Activated B cell treated with CpG ODN at 0.5 μM for 24 hours (primary cell): ENCODE measurements around the gene KHK. TPM values are rescaled to one million over a fixed set of nuclear protein-coding genes. Genes with fewer than 3 reads are reported as not detected.

ENCODE experiments used
- ATAC-seq: fragments of 200-7000 bp; cut with Tn5 transposase; one replicate; pipeline ENCODE4 v1.10.0; 2021; ENCODE audit warnings: low read depth, mild to moderate bottlenecking, moderate library complexity
- CTCF ChIA-PET: fragments of 350-600 bp; sonication (Branson Sonifier 250); formaldehyde crosslinking; loops from one replicate; lab custom pipeline; 2021; ENCODE audit warnings: antibody characterized with exemption; lab: Charles Lee
- POLR2A ChIA-PET: fragments of 350-600 bp; sonication (Branson Sonifier 250); formaldehyde crosslinking; loops from one replicate; lab custom pipeline; 2021; ENCODE audit warnings: antibody characterized with exemption; lab: Charles Lee
- DNase-seq: peaks from one replicate; pipeline ENCODE4 v3.0.0; 2022
- H3K27ac Mint-ChIP-seq: one replicate; pipeline ENCODE4 v1.8.0; 2020; ENCODE audit warnings: mixed read lengths
- H3K27me3 Mint-ChIP-seq: one replicate; pipeline ENCODE4 v1.8.0; 2021; ENCODE audit warnings: mixed read lengths
- H3K36me3 Mint-ChIP-seq: one replicate; pipeline ENCODE4 v1.8.0; 2021; ENCODE audit warnings: low read depth, mixed read lengths
- H3K4me1 Mint-ChIP-seq: one replicate; pipeline ENCODE4 v1.8.0; 2021; ENCODE audit warnings: mixed read lengths
- H3K4me3 Mint-ChIP-seq: one replicate; pipeline ENCODE4 v1.8.0; 2020; ENCODE audit warnings: mild to moderate bottlenecking, mixed read lengths
- H3K9me3 Mint-ChIP-seq: one replicate; pipeline ENCODE4 v1.8.0; 2020; ENCODE audit warnings: mixed read lengths
- intact Hi-C: fragments of 100-400 bp; cut with micrococcal nuclease; formaldehyde crosslinking; loops from one replicate; pipeline ENCODE4 v1.15.1; 2024
- total RNA-seq: library from RNA; stranded (reverse); gene quantifications from 2 replicates; pipeline ENCODE4 v1.2.3, GENCODE V29; 2022
- TF ChIP-seq, protein P1 (sequence below): fragments of 200-600 bp; IDR thresholded peaks from one replicate; pipeline ENCODE4 v1.8.0; 2022; ENCODE audit warnings: antibody characterized with exemption, mild to moderate bottlenecking

Gene KHK
- total RNA-seq, 1 donor from 2014 or later: 2.6 TPM

DNA sequence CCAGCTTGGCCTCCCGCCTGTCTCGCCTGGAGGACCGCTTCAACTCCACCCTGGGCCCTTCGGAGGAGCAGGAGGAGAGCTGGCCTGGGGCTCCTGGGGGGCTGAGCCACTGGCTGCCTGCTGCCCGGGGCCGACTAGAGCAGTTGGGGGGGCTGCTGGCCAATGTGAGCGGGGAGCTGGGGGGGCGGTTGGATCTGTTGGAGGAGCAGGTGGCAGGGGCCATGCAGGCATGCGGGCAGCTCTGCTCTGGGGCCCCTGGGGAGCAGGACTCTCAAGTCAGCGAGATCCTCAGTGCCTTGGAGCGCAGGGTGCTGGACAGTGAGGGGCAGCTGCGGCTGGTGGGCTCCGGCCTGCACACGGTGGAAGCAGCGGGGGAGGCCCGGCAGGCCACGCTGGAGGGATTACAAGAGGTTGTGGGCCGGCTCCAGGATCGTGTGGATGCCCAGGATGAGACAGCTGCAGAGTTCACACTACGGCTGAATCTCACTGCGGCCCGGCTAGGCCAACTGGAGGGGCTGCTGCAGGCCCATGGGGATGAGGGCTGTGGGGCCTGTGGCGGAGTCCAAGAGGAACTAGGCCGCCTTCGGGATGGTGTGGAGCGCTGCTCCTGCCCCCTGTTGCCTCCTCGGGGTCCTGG lies 3.7 kb upstream of the KHK start:
- intact Hi-C loops: loop anchor here (10.0 kb wide), 1 partner anchor 502 kb away; the partner anchor contains the start of gene ZNF512
- H3K27ac Mint-ChIP-seq: no peak overlapping the region
- no peaks in the 10 kb centered on the region for H3K36me3 Mint-ChIP-seq
- no peaks in the 10 kb centered on the region for H3K9me3 Mint-ChIP-seq
- DNase-seq: no peak
- POLR2A ChIA-PET: interaction anchor here (1.0 to 6.6 kb wide), 5 partner anchors 8 to 32 kb away, joined by 3 to 53 read pairs (median 4); partner anchors contain the start of genes AGBL5 and OST4
- CTCF ChIA-PET: interaction anchor here (1.6 kb wide), 1 partner anchor 121 kb away, joined by 4 read pairs; no protein-coding TSS in a partner anchor
- ATAC-seq: no peak
- no peaks in the 10 kb centered on the region for H3K27me3 Mint-ChIP-seq
- no peak overlapping the region for H3K4me3 Mint-ChIP-seq
- TF ChIP-seq, protein P1, sequence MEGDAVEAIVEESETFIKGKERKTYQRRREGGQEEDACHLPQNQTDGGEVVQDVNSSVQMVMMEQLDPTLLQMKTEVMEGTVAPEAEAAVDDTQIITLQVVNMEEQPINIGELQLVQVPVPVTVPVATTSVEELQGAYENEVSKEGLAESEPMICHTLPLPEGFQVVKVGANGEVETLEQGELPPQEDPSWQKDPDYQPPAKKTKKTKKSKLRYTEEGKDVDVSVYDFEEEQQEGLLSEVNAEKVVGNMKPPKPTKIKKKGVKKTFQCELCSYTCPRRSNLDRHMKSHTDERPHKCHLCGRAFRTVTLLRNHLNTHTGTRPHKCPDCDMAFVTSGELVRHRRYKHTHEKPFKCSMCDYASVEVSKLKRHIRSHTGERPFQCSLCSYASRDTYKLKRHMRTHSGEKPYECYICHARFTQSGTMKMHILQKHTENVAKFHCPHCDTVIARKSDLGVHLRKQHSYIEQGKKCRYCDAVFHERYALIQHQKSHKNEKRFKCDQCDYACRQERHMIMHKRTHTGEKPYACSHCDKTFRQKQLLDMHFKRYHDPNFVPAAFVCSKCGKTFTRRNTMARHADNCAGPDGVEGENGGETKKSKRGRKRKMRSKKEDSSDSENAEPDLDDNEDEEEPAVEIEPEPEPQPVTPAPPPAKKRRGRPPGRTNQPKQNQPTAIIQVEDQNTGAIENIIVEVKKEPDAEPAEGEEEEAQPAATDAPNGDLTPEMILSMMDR: no peak
- peaks cover 24% of the 10 kb centered on the region for H3K4me1 Mint-ChIP-seq

GRCh38 chr2:27083410-27084296 lies 2.9 kb upstream of the KHK start:
- POLR2A ChIA-PET: interaction anchor here (1.0 to 6.6 kb wide), 5 partner anchors 9 to 33 kb away, joined by 3 to 53 read pairs (median 4); partner anchors contain the start of genes AGBL5 and OST4
- CTCF ChIA-PET: interaction anchor here (1.6 kb wide), 1 partner anchor 122 kb away, joined by 4 read pairs; no protein-coding TSS in a partner anchor
- ATAC-seq: no peak
- H3K27me3 Mint-ChIP-seq: no peaks in the 10 kb centered on the region
- no peak overlapping the region for H3K4me3 Mint-ChIP-seq
- no peaks in the 10 kb centered on the region for H3K36me3 Mint-ChIP-seq
- intact Hi-C loops: loop anchor here (10.0 kb wide), 1 partner anchor 501 kb away; the partner anchor contains the start of gene ZNF512
- DNase-seq: no peak
- no peaks in the 10 kb centered on the region for H3K9me3 Mint-ChIP-seq
- peaks cover 23% of the 10 kb centered on the region for H3K4me1 Mint-ChIP-seq
- no peak overlapping the region for H3K27ac Mint-ChIP-seq
- TF ChIP-seq, protein P1: no peak

- no peak for DNase-seq
- Mint-ChIP-seq H3K9me3 (no peaks in the 10 kb centered on the region), H3K4me1 (peaks cover 23% of the 10 kb centered on the region), H3K27me3 (no peaks in the 10 kb centered on the region), H3K27ac (no peak overlapping the region), H3K4me3 (peak overlapping the region; percentile 19), H3K36me3 (no peaks in the 10 kb centered on the region)
- POLR2A ChIA-PET: interaction anchor here (1.3 to 6.6 kb wide), 3 partner anchors 13 to 34 kb away, joined by 3 to 53 read pairs (median 43); partner anchors contain the start of genes AGBL5 and OST4
- intact Hi-C loops: loop anchor here (5.0 to 10.0 kb wide), 2 partner anchors 237 to 500 kb away; partner anchors contain the start of genes DPYSL5 and ZNF512
- CTCF ChIA-PET: interaction anchor here (4.4 kb wide), 1 partner anchor 123 kb away, joined by 12 read pairs; no protein-coding TSS in a partner anchor
- ATAC-seq: no peak
- TF ChIP-seq, protein P1: no peak
These were observed 2.1 kb upstream of the KHK start for GRCh38 chr2:27084297-27085061.

DNA sequence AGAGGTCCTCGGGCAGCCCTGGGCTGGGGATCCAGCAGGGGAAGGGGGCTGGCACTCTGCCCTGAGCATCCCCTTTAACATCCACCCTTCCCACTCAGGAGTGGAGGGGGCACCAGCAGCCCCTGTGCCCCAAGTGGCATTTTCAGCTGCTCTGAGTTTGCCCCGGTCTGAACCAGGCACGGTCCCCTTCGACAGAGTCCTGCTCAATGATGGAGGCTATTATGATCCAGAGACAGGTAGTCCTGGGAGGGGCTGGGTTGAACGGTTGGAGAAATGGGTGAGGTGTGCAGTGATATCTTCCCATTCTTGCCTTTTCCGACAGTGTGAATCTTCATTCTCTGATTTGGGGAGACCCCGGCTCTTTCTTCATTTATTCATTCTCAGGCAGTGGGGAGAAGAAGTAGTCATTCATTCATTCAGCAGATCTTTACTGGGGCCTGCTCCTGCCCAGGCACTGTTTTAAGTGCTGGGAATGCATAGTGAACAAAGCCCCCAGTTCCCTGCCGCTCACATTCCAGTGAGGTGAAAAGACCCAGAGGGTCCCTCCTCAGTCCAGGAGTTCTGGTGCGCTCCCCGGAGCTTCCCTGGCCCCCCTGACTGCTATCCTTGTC lies 1.4 kb upstream of the KHK start:
- CTCF ChIA-PET: interaction anchor here (4.4 kb wide), 1 partner anchor 124 kb away, joined by 12 read pairs; no protein-coding TSS in a partner anchor
- TF ChIP-seq, protein P1: no peak
- Mint-ChIP-seq H3K4me3 (peak overlapping the region; percentile 87), H3K27ac (no peak overlapping the region), H3K27me3 (no peaks in the 10 kb centered on the region), H3K4me1 (peaks cover 23% of the 10 kb centered on the region), H3K9me3 (no peaks in the 10 kb centered on the region), H3K36me3 (no peaks in the 10 kb centered on the region)
- DNase-seq (no peak), ATAC-seq (no peak)
- POLR2A ChIA-PET: interaction anchor here (4.2 to 6.6 kb wide), 2 partner anchors 13 to 35 kb away, joined by 27 to 53 read pairs; partner anchors contain the start of genes AGBL5 and OST4
- intact Hi-C loops: loop anchor here (5.0 to 10.0 kb wide), 2 partner anchors 238 to 500 kb away; partner anchors contain the start of genes DPYSL5 and ZNF512
